Measurements from ENCODE around the gene LBX2.
"Not testable (repeated sequence)": the region's sequence is repeated elsewhere in the genome, so short reads cannot be mapped to it uniquely, and the experiment has no call there.

The LBX2 gene

DNA sequence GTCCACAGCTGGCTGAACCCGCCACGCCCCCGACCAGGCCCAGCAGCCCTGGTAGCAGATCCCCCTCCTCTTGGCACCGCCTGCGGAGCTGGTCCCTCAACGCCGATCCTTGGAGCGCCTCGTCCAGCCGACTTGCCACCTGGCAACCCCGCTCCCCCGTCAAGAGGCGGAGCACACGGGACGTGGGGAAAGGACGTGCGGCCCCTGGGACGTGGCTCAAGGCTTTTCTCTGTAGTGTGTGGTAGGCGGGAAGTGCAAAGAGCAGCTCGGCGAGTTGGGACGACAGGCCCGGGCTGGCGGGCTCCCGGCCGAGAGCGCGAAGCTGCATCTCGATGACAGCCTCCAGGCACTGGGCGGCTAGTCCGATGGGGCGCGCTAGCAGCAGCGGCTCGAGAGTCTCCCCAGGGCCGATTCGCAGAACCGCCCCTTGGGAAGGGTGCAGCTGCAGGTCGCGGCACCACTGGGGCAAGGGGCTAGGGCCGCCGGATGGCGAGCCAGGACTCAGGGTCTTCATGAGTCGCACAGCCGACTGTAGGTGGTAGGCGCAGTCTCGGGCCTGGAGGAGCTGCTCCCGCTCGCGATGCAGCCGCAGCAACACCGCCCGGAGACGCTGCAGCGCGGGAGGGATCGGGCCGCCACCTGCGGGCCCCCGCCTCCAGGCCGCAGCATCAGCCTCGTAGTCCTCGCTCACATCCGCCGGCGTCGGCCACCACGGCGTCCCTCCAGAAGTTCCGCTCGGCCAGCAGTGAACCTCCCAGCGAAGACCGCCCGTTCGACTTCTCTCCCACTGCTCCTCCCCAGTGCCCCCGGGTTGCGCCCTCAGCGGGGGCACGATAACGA lies 17.2 kb downstream of the LBX2 start:
- peak; percentile 38 for DNase-seq

DNA sequence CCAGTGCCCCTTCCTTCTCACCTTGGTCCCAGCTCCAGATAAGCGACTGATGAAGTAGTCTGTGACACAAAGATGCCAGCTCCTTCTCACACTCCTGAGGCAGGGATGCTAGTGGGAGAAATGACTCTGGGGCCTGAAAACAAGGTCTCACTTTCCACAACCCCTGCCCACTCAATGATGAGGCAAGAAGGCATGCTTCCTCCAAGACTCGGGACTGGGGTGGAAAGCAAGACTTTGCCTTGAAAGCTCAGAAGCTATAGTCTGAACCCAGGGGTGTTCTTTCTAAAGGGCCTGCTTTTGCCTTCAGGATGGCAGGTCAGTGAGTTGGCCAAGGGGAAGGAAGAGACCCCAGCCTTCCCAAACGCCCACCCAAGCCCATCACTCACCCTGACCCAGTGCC lies 18.0 kb downstream of the LBX2 start:
- no peak for DNase-seq

DNA sequence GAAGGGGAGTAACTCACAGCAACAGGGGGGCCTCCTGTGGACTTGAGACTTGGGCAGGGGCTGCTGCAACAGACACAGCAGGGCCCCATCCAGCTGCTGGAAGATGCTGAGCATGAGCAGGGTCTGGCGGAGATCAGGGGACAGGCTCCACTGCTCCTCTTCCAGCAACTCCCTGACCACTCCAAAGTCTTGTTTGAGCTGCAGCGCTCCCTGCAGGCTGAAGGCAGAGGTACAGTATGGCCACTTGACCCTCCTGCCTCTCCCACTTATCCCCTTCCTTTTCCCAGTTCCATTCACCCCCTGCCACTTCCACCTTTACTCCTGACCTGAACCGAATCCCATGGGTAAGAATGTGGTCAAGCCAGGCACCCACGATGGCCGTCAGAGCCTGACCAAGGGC lies 24.5 kb downstream of the LBX2 start:
- DNase-seq, result peak; percentile 12

DNA sequence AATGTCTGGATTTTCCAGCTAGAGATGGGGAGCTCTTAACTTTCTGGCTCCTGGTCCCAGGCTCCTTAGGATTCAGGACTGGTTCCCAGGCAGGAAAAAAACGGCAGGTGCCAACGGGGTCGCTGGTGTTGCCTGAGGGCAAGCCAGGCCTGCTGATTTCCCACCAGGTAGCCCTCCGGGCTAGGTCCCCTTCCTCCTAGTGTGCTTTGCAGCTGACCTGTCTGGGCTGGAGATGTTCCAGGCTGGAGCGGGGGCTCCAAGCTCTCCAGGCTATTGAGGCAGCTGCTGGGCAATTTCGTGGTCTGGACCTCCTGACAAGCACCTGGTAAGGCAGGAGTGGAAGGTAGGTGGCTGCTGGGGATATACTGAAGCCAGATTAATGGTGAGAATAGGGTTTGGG lies 24.9 kb downstream of the LBX2 start:
- DNase-seq, result no peak

GRCh38 chr2:74472945-74473258 lies 26.5 kb downstream of the LBX2 start:
- DNase-seq, result no peak

DNA sequence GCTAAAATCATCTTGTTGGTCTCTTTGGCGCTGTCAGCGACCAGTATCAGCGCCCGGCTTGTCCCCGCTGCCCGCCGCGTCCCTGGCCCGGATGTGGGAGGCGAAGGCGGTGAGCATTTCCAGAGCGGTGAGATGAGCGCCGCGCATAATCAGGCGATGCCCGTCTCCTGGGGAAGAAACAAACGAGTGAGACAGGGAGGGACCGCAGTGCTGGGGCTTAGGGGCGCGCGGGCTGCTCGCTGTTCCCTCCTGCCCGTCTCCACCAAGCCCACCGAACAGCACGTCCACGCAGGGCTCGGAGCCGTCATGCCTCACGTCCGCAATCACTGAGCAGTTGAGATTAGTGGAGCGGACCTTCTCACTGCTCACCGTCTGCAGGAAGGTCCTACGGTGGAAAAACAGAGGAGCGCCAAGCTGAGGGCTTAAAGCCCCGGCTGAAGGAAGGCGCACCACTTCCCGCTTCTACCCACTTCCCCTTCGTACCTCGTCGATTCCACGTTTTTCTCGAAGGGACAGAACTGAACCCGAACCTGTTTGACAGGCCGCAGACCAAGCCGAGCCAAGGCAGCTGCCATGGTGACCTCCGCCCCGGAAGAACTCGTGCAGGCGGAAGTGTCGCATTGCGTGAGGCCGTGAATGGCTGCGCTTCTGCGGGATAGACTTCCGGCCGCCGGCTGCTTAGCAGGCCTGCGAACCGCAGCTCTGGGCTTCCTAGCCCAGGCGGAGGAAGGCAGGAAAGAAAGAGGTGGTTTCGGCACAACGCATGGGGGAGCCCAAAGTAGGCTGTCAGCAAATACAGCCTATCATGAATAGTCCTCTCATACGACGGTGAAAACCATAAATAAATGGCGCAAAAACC lies 27.1 kb downstream of the LBX2 start, which contains the start of gene MRPL53:
Gene MRPL53 (minus strand): TSS at position 595 of the 859 bp plus-strand sequence. CDS start 20 bp downstream, at position 575.
- DNase-seq, result peak; percentile 94

GRCh38 chr2:74471332-74472065 lies 27.9 kb downstream of the LBX2 start:
- DNase-seq, result no peak

- DNase-seq, result not testable (repeated sequence)
These were observed 28.7 kb downstream of the LBX2 start for GRCh38 chr2:74470742-74471141.

GRCh38 chr2:74464406-74464805 lies 35.0 kb downstream of the LBX2 start:
- DNase-seq, result no peak

DNA sequence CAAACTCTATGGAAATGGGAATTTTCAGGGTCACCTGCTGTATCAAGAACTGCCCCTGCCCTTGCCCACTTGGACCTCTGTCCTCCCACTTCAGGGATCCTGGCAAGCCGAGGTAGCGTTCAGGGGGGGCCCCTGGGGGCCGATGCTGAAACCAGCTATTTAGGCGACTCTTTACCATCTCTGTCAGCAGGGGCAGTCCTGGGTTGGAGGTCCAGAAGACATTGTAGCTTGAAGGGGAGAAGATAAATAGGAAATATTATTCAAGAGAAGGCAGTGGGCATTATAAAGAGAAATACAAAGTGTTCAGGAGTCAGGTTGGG lies 36.7 kb downstream of the LBX2 start:
- no peak for DNase-seq

DNA sequence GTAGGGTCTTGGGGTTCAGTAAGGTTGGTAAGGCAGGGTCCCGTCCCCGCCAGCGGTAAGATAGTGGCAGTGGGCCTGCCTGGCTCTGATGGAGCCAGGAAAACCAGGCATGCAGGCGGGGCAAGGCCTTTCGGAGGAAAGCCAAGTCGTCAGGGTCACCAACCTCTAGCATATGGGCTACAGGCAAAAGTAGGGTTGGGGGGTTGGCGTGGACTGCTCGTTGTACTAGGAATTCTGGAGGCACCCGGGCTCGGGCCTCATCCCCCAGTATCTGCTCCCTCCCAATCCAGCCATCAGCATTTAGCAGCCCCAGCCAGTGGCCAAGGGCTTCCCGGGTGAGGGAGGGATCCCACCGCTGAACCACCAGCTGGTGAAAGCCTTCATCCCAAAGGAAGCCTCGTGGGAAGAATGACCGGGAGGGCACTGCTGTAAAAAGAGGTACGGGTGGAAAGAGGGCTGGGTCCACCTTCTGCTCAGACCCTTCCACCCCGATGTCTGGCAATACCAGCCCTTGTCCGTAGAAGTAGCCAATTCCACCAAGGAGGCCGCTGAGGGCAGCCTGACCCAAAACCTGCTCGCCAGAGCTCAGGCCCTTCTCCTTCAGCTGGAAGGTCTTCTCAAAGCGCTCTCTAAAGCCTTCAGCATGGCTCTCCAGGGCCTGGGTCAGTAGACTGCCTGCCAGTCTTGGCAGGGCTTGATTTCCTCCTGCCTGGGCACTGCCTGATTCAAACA lies 37.2 kb downstream of the LBX2 start:
- no peak for DNase-seq

DNA sequence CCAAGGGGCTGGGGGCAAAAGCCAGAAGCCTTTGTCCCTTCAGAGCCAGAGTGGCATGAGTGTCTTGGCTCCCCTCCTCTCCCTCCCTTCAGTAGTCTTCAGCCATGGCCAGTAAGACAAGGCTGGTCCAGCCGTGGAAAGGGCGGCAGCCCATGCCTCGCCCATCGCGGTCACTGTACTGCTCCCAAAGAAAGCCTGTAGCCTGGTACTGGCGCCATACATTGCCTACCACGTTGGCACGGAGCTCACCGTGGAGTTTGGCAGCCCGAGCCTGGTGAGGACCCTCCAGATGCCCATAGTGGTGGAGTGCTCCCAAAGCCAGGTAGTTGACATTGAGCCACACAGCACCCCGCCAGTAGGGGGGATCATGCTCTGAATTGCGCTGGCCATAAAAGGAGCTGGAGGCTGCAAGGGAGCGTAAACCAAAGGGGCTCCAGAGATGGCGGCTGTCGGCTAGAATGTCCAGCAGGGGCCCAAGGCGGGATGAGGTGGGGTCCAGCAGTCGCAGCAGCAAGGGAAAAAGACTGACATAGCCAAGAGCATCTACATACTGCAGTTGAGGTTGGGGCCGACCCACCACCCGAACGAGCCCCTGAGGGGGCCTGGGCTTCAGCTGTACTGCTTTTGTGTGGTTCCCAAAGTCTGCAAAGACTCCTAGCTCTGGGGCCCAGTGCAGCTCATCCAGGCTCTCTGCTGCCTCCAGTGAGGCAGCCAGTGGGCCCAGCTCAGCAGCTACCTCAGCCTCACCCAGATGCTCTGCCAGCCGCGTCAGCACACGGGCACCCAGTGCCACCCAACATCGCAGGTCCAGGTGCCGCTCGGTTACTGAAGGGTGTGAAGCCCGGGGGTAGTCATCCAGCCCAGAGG lies 38.0 kb downstream of the LBX2 start:
- no peak for DNase-seq

DNA sequence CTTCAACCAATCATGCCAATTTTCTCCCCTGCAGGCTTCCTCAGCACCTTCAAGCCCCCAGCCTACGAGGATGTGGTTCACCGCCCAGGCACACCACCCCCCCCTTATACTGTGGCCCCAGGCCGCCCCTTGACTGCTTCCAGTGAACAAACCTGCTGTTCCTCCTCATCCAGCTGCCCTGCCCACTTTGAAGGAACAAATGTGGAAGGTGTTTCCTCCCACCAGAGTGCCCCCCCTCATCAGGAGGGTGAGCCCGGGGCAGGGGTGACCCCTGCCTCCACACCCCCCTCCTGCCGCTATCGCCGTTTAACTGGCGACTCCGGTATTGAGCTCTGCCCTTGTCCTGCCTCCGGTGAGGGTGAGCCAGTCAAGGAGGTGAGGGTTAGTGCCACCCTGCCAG lies 39.2 kb downstream of the LBX2 start:
- DNase-seq, result not testable (repeated sequence)

GRCh38 chr2:74459503-74460118 lies 39.8 kb downstream of the LBX2 start:
- DNase-seq, result not testable (repeated sequence)

DNA sequence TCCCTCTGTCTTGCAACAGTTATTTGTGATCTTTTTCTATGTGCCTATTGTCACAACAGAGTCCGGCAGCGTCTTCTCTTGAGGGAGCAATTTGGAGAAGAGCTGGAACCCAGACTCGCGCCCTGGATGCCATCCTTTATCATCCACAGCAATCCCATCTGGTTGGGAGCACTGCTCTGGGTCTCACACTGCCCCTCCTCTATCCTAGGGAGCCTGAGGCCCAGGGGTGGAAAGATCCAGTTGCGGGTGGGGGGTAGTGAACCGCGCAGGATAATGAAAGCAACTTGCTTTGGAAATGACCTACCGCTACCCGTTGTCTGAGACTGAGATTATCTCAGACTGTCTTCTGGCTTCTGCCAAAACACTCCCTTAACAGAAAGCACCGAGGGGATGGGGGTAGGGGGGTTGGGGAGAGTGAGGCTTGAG lies 40.5 kb downstream of the LBX2 start:
- DNase-seq, result peak; percentile 28

DNA sequence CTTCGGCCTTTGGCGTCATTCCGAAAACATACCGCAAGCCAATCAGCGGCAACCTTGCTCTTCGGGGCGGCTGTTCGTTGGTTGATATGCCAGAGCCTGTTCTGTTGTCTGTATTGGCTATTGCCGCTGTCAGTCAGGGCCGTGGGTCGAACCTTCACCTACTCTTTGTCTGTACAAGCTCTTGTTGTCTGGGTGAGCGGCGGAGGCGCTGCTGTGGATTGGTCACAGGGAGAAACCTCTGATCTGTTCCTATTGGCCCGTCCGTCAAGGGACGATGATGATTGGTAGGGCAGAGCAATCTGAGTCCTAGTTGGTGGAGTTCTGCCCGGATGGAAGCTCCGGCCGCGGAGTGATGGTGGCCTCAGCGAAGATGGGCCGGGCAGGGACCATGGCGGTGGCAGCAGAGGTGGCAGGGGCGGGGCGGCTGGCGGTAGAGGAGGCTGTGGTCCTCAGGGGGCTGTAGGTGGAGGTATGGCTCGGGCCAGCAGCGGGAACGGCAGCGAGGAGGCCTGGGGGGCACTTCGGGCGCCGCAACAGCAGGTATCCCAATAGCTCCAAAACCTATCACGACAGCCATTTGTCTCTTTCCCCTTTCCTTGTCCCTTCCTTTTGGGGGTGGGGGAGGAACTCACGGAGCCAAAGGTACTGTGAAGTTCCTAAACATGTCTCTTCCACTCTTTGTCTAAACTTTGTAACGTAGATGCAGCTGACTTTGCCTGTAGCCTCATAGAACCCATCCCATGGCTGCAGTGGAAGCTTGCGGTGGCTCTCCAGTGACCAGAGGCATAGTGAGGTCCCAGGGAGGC lies 41.1 kb downstream of the LBX2 start, which contains the start of gene WBP1:
Gene WBP1 (plus strand): TSS at position 307 of the 806 bp plus-strand sequence. CDS start 165 bp downstream, at position 472.
- peak; percentile 99 for DNase-seq

GRCh38 chr2:74457549-74458131 lies 41.8 kb downstream of the LBX2 start:
- peak; percentile 76 for DNase-seq

DNA sequence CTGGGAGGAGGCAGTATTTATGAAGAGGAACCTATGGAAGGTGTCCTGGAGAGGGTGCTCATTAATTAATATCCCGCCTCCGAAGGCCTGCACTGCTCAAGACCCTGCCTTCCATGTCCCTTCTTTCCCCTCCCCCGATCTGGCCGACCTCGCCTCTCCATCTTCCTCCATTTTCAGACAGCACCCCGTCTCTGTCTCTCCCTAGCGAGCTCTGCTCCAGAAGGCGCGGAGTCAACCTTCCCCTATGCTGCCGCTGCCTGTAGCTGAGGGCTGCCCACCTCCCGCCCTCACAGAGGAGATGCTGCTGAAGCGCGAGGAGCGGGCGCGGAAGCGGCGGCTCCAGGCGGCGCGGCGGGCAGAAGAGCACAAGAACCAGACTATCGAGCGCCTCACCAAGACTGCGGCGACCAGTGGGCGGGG lies 42.3 kb downstream of the LBX2 start:
- DNase-seq, result no peak

DNA sequence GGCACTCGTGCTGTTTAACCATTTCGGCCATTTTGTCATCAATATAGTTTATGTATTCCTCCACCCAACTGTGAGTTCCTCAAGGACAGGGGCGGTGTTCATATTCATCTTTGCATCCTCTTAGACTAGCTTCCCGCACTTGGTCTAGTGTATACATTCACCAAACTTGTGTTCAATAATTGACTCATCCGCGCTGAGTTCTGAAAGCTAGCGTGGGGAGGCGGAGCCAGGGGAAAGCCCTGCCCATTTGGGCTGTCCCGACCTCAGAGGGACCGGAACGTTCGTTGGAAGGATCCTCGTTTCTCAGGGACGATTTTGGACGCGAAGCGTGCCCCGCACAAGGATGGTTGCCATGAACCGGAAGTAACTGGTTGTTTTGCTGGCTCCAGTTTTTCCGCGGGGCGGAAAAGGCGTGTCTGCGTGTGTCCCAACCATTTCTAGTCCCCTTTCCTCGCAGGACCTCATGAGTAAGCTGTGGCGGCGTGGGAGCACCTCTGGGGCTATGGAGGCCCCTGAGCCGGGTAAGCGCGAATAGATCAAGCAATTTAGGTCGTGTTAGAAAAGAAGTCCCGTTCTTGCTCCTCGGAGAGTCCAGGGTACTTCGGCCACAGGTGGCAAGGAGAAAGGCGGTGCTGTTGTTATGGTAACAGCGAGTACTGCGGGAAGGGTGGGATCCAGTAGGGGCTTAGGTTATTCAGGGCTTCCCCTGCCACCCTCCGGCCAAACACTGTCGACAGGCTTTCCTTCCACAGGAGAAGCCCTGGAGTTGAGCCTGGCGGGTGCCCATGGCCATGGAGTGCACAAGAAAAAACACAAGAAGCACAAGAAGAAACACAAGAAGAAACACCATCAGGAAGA lies 44.5 kb downstream of the LBX2 start, which contains the start of gene INO80B:
Gene INO80B (plus strand): TSS at position 434 of the 858 bp plus-strand sequence. CDS start 30 bp downstream, at position 464.
- peak; percentile 94 for DNase-seq

Data from OCI-M1 (cell line).